Daoy (cell line): Measurements from ENCODE around the gene BSN. TPM values are rescaled to one million over a fixed set of nuclear protein-coding genes. Genes with fewer than 3 reads are reported as not detected.
"Not testable (repeated sequence)": the region's sequence is repeated elsewhere in the genome, so short reads cannot be mapped to it uniquely, and the experiment has no call there.

Experiments
- DNase-seq: peaks from one replicate; pipeline ENCODE4 v3.0.0-alpha.2; 2015; ENCODE audit warnings: low read depth
- total RNA-seq: library from RNA; depleted of rRNA; stranded (reverse); fragments of >200 nt; shearing (Covaris generic); gene quantifications from 2 replicates; pipeline ENCODE4 v1.2.3, GENCODE V29; 2014

BSN gene
- total RNA-seq, 1 experiment from 2014 or later = 0.29 TPM

GRCh38 chr3:49534581-49535441 is 19.5 kb upstream of the BSN start:
- DNase-seq = no peak

DNA sequence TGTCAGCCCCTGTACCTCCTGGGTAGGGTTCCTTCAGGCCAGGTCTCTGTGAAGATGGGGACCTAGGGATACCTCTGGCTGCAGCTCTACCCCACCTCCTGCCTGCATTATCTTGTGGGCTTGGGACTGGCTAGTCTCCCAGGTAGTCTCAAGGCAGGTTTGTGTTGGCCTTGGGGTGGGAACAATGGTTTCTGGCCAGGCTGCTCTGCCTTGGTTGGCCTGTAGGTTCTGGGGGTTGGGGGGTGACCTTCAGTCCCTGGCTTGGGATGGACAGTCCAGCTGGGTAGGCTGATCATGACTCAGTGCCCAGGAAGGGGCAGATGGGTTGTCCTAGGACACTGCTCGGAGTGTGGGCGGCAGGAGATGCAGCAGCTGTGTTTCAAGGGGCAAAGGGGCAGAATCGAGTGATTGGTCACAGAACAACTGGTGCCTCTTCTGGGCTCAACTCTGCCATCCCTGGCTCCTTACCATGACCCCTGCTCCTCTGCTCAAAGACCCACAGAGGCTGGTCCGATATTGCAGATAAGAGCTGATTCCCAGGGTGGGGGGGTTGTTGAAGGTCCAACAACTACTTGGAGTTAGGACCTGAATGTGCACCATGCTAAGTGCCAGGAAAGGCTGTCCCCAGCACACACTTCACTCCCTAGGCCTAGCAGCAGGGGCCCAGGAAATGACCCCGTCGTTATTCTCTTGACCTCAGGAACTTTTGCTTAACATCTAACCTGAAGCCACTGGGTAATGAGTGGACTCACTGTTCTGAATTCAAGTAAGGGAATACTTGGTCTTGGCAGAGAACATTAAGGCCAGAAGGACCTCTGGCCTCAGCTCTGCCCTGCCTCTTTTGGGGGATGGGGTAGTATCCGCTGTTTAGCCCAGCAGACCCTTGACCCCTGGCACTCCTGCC is 18.1 kb upstream of the BSN start:
- DNase-seq = no peak

DNA sequence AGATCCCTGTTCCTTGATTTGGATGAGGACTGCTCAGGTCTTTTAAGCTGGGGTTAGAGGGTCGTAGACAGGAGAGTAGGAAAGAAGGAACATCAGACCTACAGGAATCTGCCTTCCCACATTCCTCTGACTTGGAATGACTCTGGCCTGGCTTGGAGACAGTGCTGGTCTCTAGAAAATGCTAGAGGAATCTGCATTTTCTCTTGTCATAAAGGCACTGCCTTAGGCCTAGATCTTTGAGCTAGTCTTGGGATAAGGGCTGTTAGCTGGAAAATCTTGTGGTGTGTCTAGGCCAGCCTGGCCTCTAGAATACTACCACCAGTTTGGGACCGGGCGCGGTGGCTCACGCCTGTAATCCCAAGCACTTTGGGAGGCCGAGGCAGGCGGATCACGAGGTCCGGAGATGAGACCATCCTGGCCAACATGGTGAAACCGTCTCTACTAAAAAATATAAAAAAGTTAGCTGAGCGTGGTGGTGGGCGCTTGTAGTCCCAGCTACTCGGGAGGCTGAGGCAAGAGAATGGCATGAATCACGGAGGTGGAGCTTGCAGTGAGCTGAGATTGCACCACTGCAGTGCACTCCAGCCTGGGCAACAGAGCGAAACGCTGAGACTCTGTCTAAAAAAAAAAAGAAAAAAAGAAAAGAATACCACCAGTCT is 17.3 kb upstream of the BSN start:
- no peak for DNase-seq

GRCh38 chr3:49539659-49540560 is 14.4 kb upstream of the BSN start:
- DNase-seq = peak; percentile 91

- no peak for DNase-seq
These were observed 2.2 kb upstream of the BSN start for GRCh38 chr3:49552087-49552486.

GRCh38 chr3:49553324-49553691 is 969 bp upstream of the BSN start:
- DNase-seq = no peak

- DNase-seq = no peak
These were observed 472 bp downstream of the BSN start for GRCh38 chr3:49554633-49555265.

DNA sequence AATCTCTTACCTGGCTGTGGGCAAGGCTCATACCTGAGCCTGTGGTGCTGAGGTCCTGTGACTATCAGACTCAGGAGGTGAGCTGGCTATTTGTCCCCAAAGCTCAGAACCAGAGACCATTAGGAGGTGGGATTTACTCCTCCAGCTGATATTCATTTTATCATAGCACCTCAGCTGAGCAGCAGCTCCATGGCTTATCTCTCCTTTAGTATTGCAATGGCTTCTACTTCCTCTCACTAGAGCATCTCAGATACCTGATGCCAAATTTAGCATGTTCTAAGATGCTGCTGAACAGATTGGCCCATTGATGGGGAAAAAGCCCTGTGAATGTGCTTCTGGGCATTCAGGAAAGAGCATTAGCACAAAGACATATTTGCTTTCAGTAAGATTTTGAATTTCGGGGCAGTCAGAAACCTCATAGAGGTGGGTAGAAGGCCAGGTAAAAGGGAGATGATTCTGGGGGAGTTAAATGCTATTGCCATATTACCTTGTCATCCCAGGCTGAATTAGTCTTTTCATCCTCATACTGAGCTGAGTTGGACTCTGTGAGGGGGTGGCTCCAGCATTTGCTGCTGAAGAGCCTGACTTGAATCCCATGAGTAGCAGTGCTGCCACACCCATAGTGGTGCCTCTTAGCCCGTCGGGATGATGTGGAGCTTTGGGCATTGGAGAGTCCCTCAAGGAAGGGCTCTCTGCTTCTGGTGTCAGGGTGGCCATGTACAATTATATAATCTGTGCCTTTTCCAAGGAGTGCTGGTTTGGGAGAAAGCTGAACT is 2.4 kb downstream of the BSN start:
- DNase-seq = no peak

DNA sequence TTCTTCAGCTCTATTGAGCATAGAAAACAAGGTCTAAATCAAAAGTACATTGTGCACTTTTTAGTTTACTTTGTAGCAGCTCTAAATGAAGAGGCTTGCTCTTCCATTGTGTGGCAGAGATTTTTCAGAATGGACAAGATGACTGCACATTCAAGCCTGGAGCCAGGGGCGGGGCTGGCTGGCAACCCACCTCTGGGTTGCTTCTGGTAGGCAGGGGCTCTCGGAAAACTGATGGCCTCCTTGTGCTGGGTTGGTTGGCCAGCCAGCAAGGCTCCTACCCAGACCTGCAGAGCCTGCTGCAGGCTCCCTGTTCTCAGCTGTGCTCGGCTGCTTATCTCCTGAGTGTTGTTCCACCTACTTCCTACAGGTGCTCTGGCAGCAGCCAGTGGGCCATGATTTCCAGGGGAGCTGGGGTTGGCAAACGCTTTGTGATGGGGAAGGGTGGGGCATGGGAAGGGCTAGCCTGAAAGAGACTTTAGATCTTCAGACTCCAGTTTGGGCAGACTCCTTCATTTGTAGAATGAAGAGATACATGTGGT is 8.8 kb downstream of the BSN start:
- DNase-seq = no peak

GRCh38 chr3:49563766-49564165 is 9.5 kb downstream of the BSN start:
- DNase-seq = no peak

GRCh38 chr3:49566312-49566711 is 12.0 kb downstream of the BSN start:
- no peak for DNase-seq

DNA sequence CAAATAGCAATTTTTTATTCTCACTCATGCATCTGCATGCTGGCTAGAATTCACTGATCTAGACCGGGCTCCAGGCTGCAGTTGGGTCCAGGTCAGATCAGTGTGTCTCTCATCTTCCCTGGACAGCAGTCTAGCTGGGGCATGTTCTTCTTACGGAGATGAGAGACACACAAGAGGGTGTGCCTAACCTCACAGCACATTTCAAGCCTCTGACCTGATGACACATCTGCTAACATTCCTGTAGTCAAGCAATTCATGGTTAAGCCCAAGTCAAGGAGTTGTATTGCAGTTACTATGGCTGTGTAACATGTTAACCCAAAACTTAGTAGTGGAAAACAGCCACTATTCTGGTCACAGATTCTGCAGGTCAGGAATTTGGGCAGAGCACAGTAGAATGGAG is 13.1 kb downstream of the BSN start:
- DNase-seq = no peak

GRCh38 chr3:49568965-49569364 is 14.7 kb downstream of the BSN start:
- no peak for DNase-seq

DNA sequence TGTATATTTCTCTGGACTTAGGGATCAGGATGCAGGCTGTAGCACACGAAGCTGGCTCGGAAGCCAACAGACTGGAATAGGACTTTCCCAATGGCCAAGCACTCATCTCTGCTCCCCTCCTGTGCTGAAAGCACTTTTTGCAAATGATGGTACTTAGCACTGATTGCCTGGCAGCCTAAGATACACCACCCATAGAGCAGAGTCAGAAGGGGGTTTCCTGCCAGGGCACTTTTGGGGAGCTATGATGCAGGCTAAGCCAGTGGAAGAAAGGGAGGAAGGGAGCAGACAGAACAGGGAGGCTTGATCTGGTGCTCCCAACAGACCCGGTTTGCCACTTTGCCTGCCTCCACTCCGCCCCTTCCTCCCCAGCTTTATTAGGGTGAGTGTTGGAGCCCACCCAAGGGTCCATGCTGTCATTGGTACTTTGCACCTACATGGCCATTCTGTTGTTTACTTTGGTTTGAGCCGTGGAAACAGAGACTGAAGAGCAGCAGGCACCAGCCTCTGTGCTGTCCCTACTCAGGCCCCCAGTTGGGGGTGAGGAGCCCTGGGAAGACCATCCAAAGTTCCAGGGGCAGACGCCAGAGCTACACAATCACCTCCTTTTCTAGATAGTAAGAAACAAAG is 15.9 kb downstream of the BSN start:
- no peak for DNase-seq

GRCh38 chr3:49582177-49582576 is 27.9 kb downstream of the BSN start:
- no peak for DNase-seq

DNA sequence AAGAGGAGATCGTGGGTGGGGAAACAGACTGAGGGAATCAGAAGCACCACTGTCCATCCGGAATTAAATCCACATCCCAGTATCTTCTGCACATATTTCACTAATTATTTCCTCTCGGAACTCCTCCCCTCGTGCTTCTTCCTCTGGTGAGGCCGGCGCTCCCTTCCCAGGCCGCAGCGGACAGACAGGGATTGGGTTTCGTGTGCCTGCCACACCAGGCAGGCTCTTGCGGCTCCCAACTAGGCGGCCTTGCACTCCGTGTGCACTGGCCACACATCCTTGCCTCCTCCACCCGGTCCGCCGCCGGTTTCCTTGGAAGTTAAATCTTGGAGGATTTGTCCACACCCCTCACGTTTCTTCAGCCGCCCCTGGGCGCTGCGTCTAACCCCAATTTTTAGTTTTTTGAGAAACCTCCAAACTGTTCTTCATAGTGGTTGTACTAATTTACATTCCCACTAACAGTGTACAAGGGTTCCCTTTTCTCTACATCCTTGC is 31.0 kb downstream of the BSN start:
- DNase-seq = not testable (repeated sequence)

DNA sequence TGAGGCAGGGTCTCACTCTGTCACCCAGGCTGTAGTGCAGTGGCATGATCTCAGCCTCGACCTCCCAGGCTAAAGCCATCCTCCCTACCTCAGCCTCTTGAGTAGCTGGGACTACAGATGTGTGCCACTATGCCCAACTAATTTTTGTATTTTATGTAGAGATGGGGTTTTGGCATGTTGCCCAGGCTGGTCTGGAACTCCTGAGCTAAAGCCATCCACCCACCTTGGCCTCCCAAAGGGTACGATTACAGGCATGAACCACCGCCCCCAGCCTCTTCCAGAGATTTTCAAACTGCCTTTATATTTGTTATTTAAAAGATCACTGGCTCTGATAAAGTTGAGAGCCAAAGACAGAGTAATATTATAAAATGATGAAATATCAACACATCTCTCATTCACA is 37.3 kb downstream of the BSN start:
- no peak for DNase-seq

GRCh38 chr3:49593041-49593440 is 38.8 kb downstream of the BSN start:
- no peak for DNase-seq

GRCh38 chr3:49600781-49601180 is 46.5 kb downstream of the BSN start:
- no peak for DNase-seq
